BLaER1 treated with 17β-estradiol and CSF1 and Interleukin-3, amounts not matched to agents 10 nM and 100 nM (cell line): Measurements from ENCODE around the gene RING1.

Source experiments
- H3K27ac ChIP-seq, 11 experiments: shearing (Covaris generic); formaldehyde crosslinking; 2 replicates each; pipeline ENCODE4 v1.8.1; 2022
- H3K27me3 ChIP-seq, 11 experiments: shearing (Covaris generic); formaldehyde crosslinking; 2 replicates each; pipeline ENCODE4 v1.8.1; 2022
- H3K36me3 ChIP-seq, 11 experiments: shearing (Covaris generic); formaldehyde crosslinking; 2 replicates each; pipeline ENCODE4 v1.8.1; 2022
- H3K4me1 ChIP-seq, 10 experiments: shearing (Covaris generic); formaldehyde crosslinking; 2 replicates each; pipeline ENCODE4 v1.8.1; 2022
- H3K4me2 ChIP-seq, 11 experiments: shearing (Covaris generic); formaldehyde crosslinking; 2 replicates each; pipeline ENCODE4 v1.8.1; 2022
- H3K4me3 ChIP-seq, 10 experiments: shearing (Covaris generic); formaldehyde crosslinking; 2 replicates each; pipeline ENCODE4 v1.8.1; 2022
- H3K9ac ChIP-seq, 11 experiments: shearing (Covaris generic); formaldehyde crosslinking; 2 replicates each; pipeline ENCODE4 v1.8.1; 2022
- H3K9me3 ChIP-seq, 11 experiments: shearing (Covaris generic); formaldehyde crosslinking; replicated peaks in 1 of 11; 2 replicates each; pipeline ENCODE4 v1.8.1; 2022
- H4K20me1 ChIP-seq, 11 experiments: shearing (Covaris generic); formaldehyde crosslinking; 2 replicates each; pipeline ENCODE4 v1.8.1; 2022
- Cebpa-rat ChIP-seq, 11 experiments: shearing (Covaris generic); IDR thresholded peaks; 2 replicates each; pipeline ENCODE4 v1.8.1; 2022

Gene RING1

DNA sequence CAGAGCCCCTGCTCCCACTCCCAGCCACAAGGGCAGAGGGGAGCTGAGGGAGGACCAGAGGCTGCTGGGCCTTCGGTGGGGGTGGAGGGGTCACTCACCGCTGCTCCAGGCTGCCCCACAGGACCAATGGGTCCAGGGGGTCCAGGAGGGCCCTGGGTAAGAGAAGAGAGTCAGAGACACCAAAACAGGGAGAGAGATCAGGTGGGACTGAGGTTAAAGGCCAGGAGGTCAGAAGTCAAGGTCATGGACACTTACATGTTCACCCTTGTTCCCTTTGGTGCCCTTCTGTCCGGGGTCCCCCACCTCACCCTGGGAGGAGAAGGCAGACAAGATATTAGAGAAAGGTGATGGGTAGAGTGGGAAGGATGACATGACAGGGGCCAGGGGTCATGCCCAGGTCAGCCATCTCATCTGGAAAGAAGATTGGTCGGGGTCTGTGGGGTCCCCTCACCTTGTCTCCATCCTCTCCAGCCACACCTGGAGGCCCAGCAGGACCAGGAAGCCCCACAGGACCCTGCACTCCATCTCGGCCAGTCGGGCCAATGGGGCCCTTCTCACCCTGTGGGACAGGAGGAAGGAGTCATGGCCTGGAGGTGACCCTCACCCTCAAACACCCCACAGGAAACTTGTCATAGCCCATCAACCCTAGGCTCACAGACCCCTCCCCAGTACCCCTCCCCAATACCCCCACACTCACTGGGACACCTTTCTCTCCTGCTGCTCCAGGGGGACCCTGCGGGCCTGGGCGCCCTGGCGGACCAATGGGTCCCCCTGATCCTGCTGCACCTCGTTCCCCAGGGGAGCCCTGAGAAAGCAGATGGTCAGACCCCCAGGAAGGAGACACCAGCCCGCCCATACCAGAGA is 37.1 kb upstream of the RING1 start:
- Histone ChIP-seq H3K4me2 (peak overlapping the region in 9 of 11 experiments; percentile 15 to 93 (median 86); a peak in 17 of 22 replicates), H3K27me3 (no peaks in the 10 kb centered on the region), H3K36me3 (no peaks in the 10 kb centered on the region), H3K9ac (no peak overlapping the region), H3K4me1 (peaks cover 21 to 81% (median 75%) of the 10 kb centered on the region in 10 experiments), H4K20me1 (no peaks in the 10 kb centered on the region), H3K27ac (no peak overlapping the region), H3K9me3 (no peaks in the 10 kb centered on the region), H3K4me3 (no peak overlapping the region)
- no peak for TF ChIP-seq Cebpa-rat (IDR thresholded peaks at IDR 0.05)

DNA sequence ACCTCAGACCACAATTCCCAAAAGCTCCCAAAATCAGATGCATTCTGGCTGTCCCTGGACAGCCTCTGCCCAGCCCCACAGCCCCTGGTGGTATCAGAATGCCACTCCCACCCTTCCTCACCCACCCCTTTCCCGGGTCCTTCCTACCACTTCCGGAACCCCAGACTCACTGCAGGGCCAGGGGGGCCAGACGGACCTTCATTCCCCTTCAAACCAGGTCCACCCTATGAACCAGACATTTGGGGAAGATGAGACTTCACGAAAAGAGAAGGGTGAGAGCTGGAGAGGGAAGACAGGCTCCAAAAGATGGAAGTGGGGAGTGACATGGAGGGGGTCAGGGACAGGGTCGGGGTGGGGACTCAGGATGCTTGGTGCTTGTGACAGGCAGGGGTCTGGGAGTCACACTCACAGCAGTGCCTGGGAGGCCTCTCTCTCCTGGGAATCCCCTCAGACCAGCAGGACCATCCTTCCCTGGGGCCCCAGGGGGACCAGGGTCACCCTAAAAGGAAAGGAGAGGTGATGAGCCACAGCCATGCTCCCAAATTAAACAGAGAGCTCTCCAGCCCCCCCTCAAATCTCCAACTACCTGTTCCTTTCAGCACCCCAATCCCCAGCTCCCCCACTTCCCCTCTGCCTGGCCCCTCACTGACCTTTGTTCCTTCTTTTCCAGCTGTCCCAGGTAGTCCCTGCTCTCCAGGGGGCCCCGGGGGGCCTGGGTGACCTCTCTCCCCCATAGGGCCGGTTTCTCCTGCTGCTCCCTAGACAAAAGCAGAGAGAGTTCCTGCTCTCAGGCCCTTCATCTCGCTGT is 36.2 kb upstream of the RING1 start:
- no peak for TF ChIP-seq Cebpa-rat (IDR thresholded peaks at IDR 0.05)
- no peaks in the 10 kb centered on the region for H4K20me1 ChIP-seq
- H3K36me3 ChIP-seq, result no peaks in the 10 kb centered on the region
- H3K4me2 ChIP-seq, result peak overlapping the region in 10 of 11 experiments; percentile 11 to 93 (median 86); a peak in 16 of 22 replicates
- H3K9ac ChIP-seq, result peak overlapping the region in 3 of 11 experiments; percentile 18 to 28 (median 18); a peak in 3 of 22 replicates
- H3K9me3 ChIP-seq, result no peaks in the 10 kb centered on the region
- no peak overlapping the region for H3K27ac ChIP-seq
- no peak overlapping the region for H3K4me3 ChIP-seq
- H3K4me1 ChIP-seq, result peaks cover 21 to 90% (median 82%) of the 10 kb centered on the region in 10 experiments
- H3K27me3 ChIP-seq, result no peaks in the 10 kb centered on the region

DNA sequence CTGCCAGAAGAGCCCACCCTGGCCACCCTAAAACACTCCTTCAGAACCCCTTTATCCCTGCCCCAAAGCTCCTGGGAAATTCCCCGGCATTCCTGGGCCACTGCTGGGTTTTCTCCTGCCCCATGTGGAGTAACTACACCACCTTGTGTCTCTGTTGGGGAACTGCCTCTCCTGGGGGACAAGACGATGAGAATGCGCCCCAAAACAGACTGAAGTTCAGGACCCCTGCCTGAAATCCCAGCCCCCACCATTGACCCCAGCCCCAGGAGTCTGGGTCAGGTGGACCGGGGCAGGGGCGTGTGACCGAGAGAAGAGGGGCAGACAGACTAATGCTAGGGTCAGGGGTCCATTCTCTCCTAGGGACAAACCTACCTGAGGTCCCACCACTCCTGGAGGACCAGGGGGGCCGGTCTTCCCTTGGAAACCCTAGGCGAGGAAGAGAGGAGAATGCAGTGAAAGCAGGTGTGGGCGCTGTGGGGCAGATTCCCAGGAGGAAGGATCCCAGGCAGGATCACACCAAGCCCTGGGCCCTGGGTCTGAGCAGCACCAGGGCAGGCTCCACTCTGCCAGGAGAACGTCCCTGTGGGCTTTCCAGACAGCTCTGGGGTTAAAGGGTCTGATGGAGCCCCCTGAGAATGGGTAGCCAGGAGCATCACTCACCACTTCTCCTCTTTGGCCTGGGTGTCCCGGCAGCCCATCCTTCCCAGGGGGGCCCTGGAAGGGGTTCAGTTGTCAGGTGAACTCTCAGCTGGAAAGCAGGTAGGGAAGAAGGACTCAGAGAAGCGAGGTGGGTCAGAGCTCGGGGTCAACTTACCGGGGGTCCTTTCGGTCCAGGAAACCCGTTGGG is 35.4 kb upstream of the RING1 start:
- H3K4me1 ChIP-seq, result peaks cover 22 to 93% (median 85%) of the 10 kb centered on the region in 10 experiments
- H3K9me3 ChIP-seq, result no peaks in the 10 kb centered on the region
- H3K4me2 ChIP-seq, result peak overlapping the region; percentile 8 to 93 (median 86); a peak in 21 of 22 replicates
- no peaks in the 10 kb centered on the region for H4K20me1 ChIP-seq
- H3K9ac ChIP-seq, result peak overlapping the region in 7 of 11 experiments; percentile 8 to 54 (median 40); a peak in 11 of 22 replicates
- TF ChIP-seq Cebpa-rat (IDR thresholded peaks at IDR 0.05), result no peak
- H3K4me3 ChIP-seq, result no peak overlapping the region; a peak in 1 of 20 replicates
- no peak overlapping the region for H3K27ac ChIP-seq
- no peaks in the 10 kb centered on the region for H3K36me3 ChIP-seq
- H3K27me3 ChIP-seq, result no peaks in the 10 kb centered on the region

DNA sequence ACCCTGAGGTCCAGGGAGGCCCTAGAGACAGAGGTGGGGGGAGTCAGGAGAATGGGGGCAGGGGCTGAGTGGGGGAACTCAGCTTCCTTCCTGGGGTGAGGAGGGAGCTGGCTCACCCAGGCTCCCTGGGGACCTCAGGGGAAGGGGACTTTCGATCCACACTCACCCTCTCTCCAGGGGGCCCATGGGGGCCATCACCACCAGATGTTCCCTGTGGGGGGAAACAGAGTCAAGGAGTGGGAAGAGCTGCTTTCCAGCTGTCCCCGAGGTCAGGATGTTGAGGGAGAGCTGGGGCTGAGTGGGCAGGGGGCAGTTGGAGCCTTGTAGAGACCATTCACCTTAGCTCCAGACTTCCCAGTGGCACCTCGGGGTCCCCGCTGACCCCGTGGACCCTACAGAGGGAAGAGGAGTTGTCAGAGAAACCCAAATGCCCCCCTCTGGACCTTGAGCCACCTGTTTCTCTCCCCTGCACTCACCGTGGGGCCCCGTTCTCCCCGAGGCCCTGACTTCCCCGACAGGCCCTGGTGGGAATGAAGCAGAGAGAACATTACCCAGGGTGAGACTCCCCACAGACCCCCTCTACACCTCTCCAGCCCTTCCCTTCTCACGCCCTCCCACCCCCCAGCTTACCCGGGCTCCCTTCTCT is 34.6 kb upstream of the RING1 start:
- H3K4me3 ChIP-seq, result no peak overlapping the region; a peak in 1 of 20 replicates

DNA sequence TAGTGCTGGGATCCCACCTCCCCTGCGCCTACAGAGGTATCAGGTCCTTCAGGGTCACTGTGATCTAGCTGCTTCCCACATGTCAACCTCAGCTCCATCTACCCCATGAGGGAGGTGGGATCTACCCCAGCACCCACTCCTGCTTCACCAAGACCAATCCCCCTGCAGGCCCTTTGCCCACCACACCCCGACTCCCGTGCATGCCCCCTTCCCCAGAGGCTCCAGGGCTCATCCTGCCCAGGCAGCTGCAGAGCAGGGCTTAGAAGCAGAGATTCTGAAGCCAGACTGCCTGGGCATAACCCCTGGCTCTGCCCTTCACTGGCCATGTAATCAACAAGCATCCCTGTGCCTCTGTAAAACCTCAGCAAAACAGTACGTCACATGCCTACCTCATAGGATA is 33.5 kb upstream of the RING1 start:
- peak overlapping the region in 1 of 11 experiments; percentile 54; a peak in 1 of 22 replicates for H3K9ac ChIP-seq
- no peaks in the 10 kb centered on the region for H3K9me3 ChIP-seq

More for the DNA sequence above, 34.6 kb upstream of the RING1 start:
- peak overlapping the region in 8 of 11 experiments; percentile 8 to 54 (median 34); a peak in 10 of 22 replicates for H3K9ac ChIP-seq
- H4K20me1 ChIP-seq, result no peaks in the 10 kb centered on the region
- H3K9me3 ChIP-seq, result no peaks in the 10 kb centered on the region
- no peak for TF ChIP-seq Cebpa-rat (IDR thresholded peaks at IDR 0.05)
- H3K27me3 ChIP-seq, result no peaks in the 10 kb centered on the region
- H3K4me2 ChIP-seq, result peak overlapping the region; percentile 8 to 93 (median 86); a peak in 21 of 22 replicates
- H3K4me1 ChIP-seq, result peaks cover 22 to 94% (median 84%) of the 10 kb centered on the region in 10 experiments
- H3K27ac ChIP-seq, result no peak overlapping the region
- H3K36me3 ChIP-seq, result no peaks in the 10 kb centered on the region

DNA sequence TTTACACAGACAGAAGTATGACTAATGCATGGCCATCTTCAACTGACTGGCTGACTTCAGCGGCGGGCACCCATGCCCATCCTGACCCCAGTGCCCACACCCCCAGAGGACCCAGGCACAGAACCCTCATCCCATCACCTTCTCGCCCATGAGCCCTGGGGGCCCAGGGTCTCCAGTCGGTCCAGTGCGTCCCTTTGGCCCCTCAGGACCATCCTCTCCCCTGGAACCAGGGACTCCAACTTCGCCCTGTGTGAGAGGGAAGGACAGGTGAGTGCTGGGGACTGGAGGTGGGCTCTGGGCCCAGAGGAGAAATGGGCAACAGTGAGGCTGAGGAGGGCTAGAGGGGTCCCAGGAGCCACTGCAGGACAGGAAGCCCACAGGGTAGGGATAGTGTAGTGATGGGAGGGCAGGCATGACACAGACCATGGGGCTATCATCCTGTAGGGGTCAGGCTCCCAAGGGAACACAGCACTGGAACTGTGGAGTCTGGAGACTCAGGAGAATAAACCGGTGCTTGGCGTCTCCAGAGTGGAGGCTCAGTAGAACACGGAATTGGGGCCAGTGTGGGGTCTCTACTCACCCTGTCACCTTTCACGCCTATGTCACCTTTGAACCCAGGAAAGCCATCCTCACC is 32.7 kb upstream of the RING1 start:
- Histone ChIP-seq H3K36me3 (no peaks in the 10 kb centered on the region), H3K4me2 (peak overlapping the region in 7 of 11 experiments; percentile 77 to 93 (median 87); a peak in 13 of 22 replicates), H4K20me1 (no peaks in the 10 kb centered on the region), H3K27ac (no peak overlapping the region), H3K9me3 (no peaks in the 10 kb centered on the region), H3K4me1 (peaks cover 14 to 83% (median 70%) of the 10 kb centered on the region in 10 experiments), H3K4me3 (no peak overlapping the region), H3K27me3 (no peaks in the 10 kb centered on the region), H3K9ac (peak overlapping the region in 1 of 11 experiments; percentile 54; a peak in 1 of 22 replicates)
- no peak for TF ChIP-seq Cebpa-rat (IDR thresholded peaks at IDR 0.05)

More for the DNA sequence above, 33.5 kb upstream of the RING1 start:
- H3K27ac ChIP-seq, result no peak overlapping the region
- H3K27me3 ChIP-seq, result no peaks in the 10 kb centered on the region
- H3K4me3 ChIP-seq, result no peak overlapping the region
- TF ChIP-seq Cebpa-rat (IDR thresholded peaks at IDR 0.05), result no peak
- H4K20me1 ChIP-seq, result no peaks in the 10 kb centered on the region
- H3K4me2 ChIP-seq, result peak overlapping the region in 9 of 11 experiments; percentile 71 to 93 (median 86); a peak in 17 of 22 replicates
- H3K4me1 ChIP-seq, result peaks cover 18 to 91% (median 77%) of the 10 kb centered on the region in 10 experiments
- H3K36me3 ChIP-seq, result no peaks in the 10 kb centered on the region

DNA sequence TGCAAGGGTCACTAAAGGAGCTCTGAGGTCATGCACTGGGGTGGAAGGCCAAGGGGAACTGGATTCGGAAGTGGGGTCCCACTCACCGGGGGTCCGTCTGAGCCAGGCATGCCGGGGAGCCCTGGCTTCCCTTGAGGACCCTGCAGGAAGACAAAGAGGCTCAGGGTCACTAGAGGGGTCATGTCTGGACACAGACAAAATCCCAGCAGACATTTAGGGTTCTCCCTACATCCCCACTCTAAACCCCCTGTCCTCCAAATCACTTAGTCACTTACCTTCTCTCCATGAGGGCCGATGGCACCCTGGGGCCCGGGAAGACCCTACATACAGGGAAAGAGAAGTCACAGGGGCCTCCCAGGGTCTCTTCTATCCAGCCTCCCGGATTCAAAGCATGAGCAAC is 31.4 kb upstream of the RING1 start:
- no peak for TF ChIP-seq Cebpa-rat (IDR thresholded peaks at IDR 0.05)
- Histone ChIP-seq H3K4me1 (peaks cover 14 to 70% (median 58%) of the 10 kb centered on the region in 10 experiments), H3K4me3 (no peak overlapping the region), H4K20me1 (no peaks in the 10 kb centered on the region), H3K9me3 (no peaks in the 10 kb centered on the region), H3K9ac (no peak overlapping the region), H3K27me3 (no peaks in the 10 kb centered on the region), H3K27ac (peak overlapping the region in 5 of 11 experiments; percentile 14 to 55 (median 47); a peak in 5 of 22 replicates), H3K4me2 (peak overlapping the region in 9 of 11 experiments; percentile 46 to 92 (median 68); a peak in 16 of 22 replicates), H3K36me3 (no peaks in the 10 kb centered on the region)
